ENCODE measurements around the gene TPGS1. TPM values are rescaled to one million over a fixed set of nuclear protein-coding genes. Genes with fewer than 3 reads are reported as not detected.

Gene TPGS1
- total RNA-seq, 1 experiment from 2014 or later = 22.6 TPM

GRCh38 chr19:506404-507285 lies 652 bp upstream of the TPGS1 start:
- DNase-seq = peak; percentile 94

GRCh38 chr19:508204-509150 lies 1.2 kb downstream of the TPGS1 start:
- Histone ChIP-seq H3K27me3 (no peaks in the 10 kb centered on the region), H3K36me3 (no peaks in the 10 kb centered on the region), H3K4me3 (peak overlapping the region; percentile 97), H3K9me3 (no peaks in the 10 kb centered on the region)
- DNase-seq = no peak

More at GRCh38 chr19:506404-507285, 652 bp upstream of the TPGS1 start:
- H3K36me3 ChIP-seq = no peaks in the 10 kb centered on the region
- no peaks in the 10 kb centered on the region for H3K9me3 ChIP-seq
- no peaks in the 10 kb centered on the region for H3K27me3 ChIP-seq
- H3K4me3 ChIP-seq = peak overlapping the region; percentile 97

- Histone ChIP-seq H3K36me3 (no peaks in the 10 kb centered on the region), H3K27me3 (no peaks in the 10 kb centered on the region), H3K9me3 (no peaks in the 10 kb centered on the region), H3K4me3 (no peak overlapping the region)
- peak; percentile 68 for DNase-seq
Observed at GRCh38 chr19:510606-511100, 3.4 kb downstream of the TPGS1 start.

- Histone ChIP-seq H3K27me3 (no peaks in the 10 kb centered on the region), H3K9me3 (no peaks in the 10 kb centered on the region), H3K4me3 (no peak overlapping the region), H3K36me3 (no peaks in the 10 kb centered on the region)
- DNase-seq = no peak
Observed at GRCh38 chr19:511101-511851, 4.0 kb downstream of the TPGS1 start.

- no peak for DNase-seq
- H3K4me3 ChIP-seq = no peak overlapping the region
- H3K9me3 ChIP-seq = no peaks in the 10 kb centered on the region
- no peaks in the 10 kb centered on the region for H3K36me3 ChIP-seq
- no peaks in the 10 kb centered on the region for H3K27me3 ChIP-seq
Observed at GRCh38 chr19:512547-513365, 5.5 kb downstream of the TPGS1 start.

- no peak overlapping the region for H3K4me3 ChIP-seq
- H3K9me3 ChIP-seq = no peaks in the 10 kb centered on the region
- H3K27me3 ChIP-seq = no peaks in the 10 kb centered on the region
- DNase-seq = no peak
- no peaks in the 10 kb centered on the region for H3K36me3 ChIP-seq
Observed at GRCh38 chr19:513368-514165, 6.3 kb downstream of the TPGS1 start.

- no peak overlapping the region for H3K4me3 ChIP-seq
- DNase-seq = no peak
- H3K36me3 ChIP-seq = no peaks in the 10 kb centered on the region
- H3K27me3 ChIP-seq = no peaks in the 10 kb centered on the region
- no peaks in the 10 kb centered on the region for H3K9me3 ChIP-seq
Observed at GRCh38 chr19:514166-514663, 6.9 kb downstream of the TPGS1 start.

GRCh38 chr19:517721-518597 lies 10.7 kb downstream of the TPGS1 start:
- no peak overlapping the region for H3K4me3 ChIP-seq
- H3K9me3 ChIP-seq = no peaks in the 10 kb centered on the region
- H3K36me3 ChIP-seq = no peaks in the 10 kb centered on the region
- DNase-seq = no peak
- no peaks in the 10 kb centered on the region for H3K27me3 ChIP-seq

GRCh38 chr19:518598-519231 lies 11.4 kb downstream of the TPGS1 start:
- no peak overlapping the region for H3K4me3 ChIP-seq
- no peaks in the 10 kb centered on the region for H3K27me3 ChIP-seq
- no peaks in the 10 kb centered on the region for H3K36me3 ChIP-seq
- no peak for DNase-seq
- no peaks in the 10 kb centered on the region for H3K9me3 ChIP-seq

GRCh38 chr19:519449-519865 lies 12.2 kb downstream of the TPGS1 start:
- no peak overlapping the region for H3K4me3 ChIP-seq
- H3K36me3 ChIP-seq = no peaks in the 10 kb centered on the region
- H3K9me3 ChIP-seq = no peaks in the 10 kb centered on the region
- no peak for DNase-seq
- no peaks in the 10 kb centered on the region for H3K27me3 ChIP-seq

- no peaks in the 10 kb centered on the region for H3K36me3 ChIP-seq
- H3K4me3 ChIP-seq = no peak overlapping the region
- H3K9me3 ChIP-seq = no peaks in the 10 kb centered on the region
- H3K27me3 ChIP-seq = no peaks in the 10 kb centered on the region
- no peak for DNase-seq
Observed at GRCh38 chr19:522726-523125, 15.4 kb downstream of the TPGS1 start.

GRCh38 chr19:524062-524674 lies 16.9 kb downstream of the TPGS1 start:
- no peak overlapping the region for H3K4me3 ChIP-seq
- H3K27me3 ChIP-seq = no peaks in the 10 kb centered on the region
- no peaks in the 10 kb centered on the region for H3K9me3 ChIP-seq
- peak; percentile 49 for DNase-seq
- no peaks in the 10 kb centered on the region for H3K36me3 ChIP-seq

GRCh38 chr19:525029-525428 lies 17.7 kb downstream of the TPGS1 start:
- DNase-seq = no peak
- Histone ChIP-seq H3K9me3 (no peaks in the 10 kb centered on the region), H3K27me3 (no peaks in the 10 kb centered on the region), H3K36me3 (no peaks in the 10 kb centered on the region), H3K4me3 (no peak overlapping the region)
